Progenitor cell of endocrine pancreas (in vitro differentiated cells): ENCODE results near the gene GNAI2. TPM values are rescaled to one million over a fixed set of nuclear protein-coding genes. Genes with fewer than 3 reads are reported as not detected.

Experiments used
- DNase-seq: peaks from one replicate; pipeline ENCODE4 v3.0.0; 2021; ENCODE audit warnings: low spot score; ENCODE audit not compliant: unreplicated experiment
- H3K27ac Mint-ChIP-seq: 2 replicates; pipeline ENCODE4 v1.8.0; 2021; ENCODE audit warnings: mild to moderate bottlenecking, moderate library complexity, mixed read lengths
- H3K27me3 Mint-ChIP-seq: 2 replicates; pipeline ENCODE4 v1.8.0; 2021; ENCODE audit warnings: mixed read lengths
- H3K36me3 Mint-ChIP-seq: 2 replicates; pipeline ENCODE4 v1.8.0; 2022; ENCODE audit warnings: mixed read lengths; ENCODE audit not compliant: insufficient read depth
- H3K4me1 Mint-ChIP-seq: 2 replicates; pipeline ENCODE4 v1.8.0; 2021; ENCODE audit warnings: low read depth, mixed read lengths
- H3K4me3 Mint-ChIP-seq: 2 replicates; pipeline ENCODE4 v1.8.0; 2021; ENCODE audit warnings: low read depth, mild to moderate bottlenecking, moderate library complexity, mixed read lengths
- H3K9me3 Mint-ChIP-seq: 2 replicates; pipeline ENCODE4 v1.8.0; 2021; ENCODE audit warnings: low read depth, mixed read lengths
- total RNA-seq: library from RNA; stranded (reverse); gene quantifications from 2 replicates; pipeline ENCODE4 v1.2.1, GENCODE V29; 2021
- TF ChIP-seq, protein P1 (sequence below): fragments of 200-600 bp; sonication (generic); IDR thresholded peaks from one replicate; pipeline ENCODE4 v1.5.0; 2021; ENCODE audit warnings: antibody characterized with exemption, mild to moderate bottlenecking; ENCODE audit not compliant: unreplicated experiment

The GNAI2 gene
- total RNA-seq, 1 donor from 2014 or later, result 171 TPM

DNA sequence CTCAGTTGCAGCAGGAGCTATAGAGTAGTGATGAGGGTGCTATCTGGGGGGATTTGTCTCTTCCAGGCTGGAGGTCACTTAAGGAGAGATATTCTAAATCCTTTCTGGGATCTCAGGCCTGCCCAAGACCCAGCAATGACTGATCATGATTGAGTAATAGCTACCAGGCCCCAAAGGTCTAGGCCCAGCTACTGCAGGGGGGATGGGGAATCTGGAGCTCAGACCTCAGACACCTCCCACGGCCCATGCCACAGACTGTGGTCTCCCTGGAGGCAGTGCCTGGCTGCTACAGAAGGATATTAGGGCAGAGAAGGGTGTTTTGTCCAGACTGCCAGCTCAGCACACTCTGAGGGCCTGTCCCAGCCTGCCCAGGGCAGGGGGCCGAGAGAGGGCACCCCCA lies 24.1 kb upstream of the GNAI2 start:
- no peak overlapping the region for H3K27ac Mint-ChIP-seq
- peaks cover 26% of the 10 kb centered on the region for H3K4me1 Mint-ChIP-seq
- DNase-seq, result no peak
- peaks cover 46% of the 10 kb centered on the region for H3K27me3 Mint-ChIP-seq
- no peaks in the 10 kb centered on the region for H3K36me3 Mint-ChIP-seq
- TF ChIP-seq, protein P1, sequence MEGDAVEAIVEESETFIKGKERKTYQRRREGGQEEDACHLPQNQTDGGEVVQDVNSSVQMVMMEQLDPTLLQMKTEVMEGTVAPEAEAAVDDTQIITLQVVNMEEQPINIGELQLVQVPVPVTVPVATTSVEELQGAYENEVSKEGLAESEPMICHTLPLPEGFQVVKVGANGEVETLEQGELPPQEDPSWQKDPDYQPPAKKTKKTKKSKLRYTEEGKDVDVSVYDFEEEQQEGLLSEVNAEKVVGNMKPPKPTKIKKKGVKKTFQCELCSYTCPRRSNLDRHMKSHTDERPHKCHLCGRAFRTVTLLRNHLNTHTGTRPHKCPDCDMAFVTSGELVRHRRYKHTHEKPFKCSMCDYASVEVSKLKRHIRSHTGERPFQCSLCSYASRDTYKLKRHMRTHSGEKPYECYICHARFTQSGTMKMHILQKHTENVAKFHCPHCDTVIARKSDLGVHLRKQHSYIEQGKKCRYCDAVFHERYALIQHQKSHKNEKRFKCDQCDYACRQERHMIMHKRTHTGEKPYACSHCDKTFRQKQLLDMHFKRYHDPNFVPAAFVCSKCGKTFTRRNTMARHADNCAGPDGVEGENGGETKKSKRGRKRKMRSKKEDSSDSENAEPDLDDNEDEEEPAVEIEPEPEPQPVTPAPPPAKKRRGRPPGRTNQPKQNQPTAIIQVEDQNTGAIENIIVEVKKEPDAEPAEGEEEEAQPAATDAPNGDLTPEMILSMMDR, result no peak
- no peaks in the 10 kb centered on the region for H3K9me3 Mint-ChIP-seq
- no peak overlapping the region for H3K4me3 Mint-ChIP-seq

DNA sequence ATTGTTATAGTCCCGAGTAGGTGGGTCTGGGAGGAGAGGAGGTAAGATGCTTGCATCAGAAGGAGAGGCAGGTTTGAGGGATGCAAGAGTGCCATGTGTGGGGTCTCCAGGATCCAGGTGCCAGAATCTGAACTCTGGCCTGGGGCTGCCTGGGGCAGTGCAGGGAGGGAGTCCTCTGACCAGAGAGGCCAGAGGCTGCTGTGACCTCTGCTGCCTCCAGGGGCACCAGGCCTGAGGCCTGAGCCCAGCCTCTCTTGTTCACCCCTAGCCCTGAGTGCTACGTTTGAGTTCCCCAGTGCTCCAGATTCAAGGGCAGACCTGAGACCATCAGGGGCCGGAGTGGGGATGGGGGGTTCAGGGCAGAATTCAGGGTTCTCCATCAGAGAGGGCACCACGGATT lies 23.5 kb upstream of the GNAI2 start:
- Mint-ChIP-seq H3K4me3 (no peak overlapping the region), H3K27ac (no peak overlapping the region), H3K27me3 (peaks cover 44% of the 10 kb centered on the region), H3K9me3 (no peaks in the 10 kb centered on the region), H3K36me3 (no peaks in the 10 kb centered on the region), H3K4me1 (peaks cover 26% of the 10 kb centered on the region)
- TF ChIP-seq, protein P1, result peak; percentile 30
- DNase-seq, result no peak

DNA sequence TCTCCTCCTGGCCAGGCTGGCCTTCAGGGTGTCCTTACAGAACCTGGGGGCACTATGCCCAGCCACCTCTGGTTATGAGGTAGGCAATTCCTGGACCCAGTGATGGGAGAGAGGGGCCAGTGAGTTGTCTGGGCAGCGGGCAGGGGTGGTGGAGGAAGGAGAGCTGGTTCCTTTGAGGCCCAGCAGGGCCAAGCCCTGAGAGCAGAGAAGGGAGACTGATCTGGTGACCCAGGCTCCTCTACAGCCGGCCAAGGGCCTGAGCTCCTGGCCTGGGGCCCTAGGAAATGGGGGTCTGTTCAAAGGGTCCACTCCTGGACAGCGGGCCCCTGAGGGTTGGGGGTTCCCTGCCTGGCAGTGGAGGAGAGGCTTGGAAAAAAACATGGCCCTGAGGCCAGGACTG lies 23.0 kb upstream of the GNAI2 start:
- H3K36me3 Mint-ChIP-seq, result no peaks in the 10 kb centered on the region
- no peak for DNase-seq
- no peaks in the 10 kb centered on the region for H3K9me3 Mint-ChIP-seq
- H3K27me3 Mint-ChIP-seq, result peaks cover 44% of the 10 kb centered on the region
- TF ChIP-seq, protein P1, result no peak
- no peak overlapping the region for H3K27ac Mint-ChIP-seq
- H3K4me1 Mint-ChIP-seq, result peaks cover 26% of the 10 kb centered on the region
- no peak overlapping the region for H3K4me3 Mint-ChIP-seq

DNA sequence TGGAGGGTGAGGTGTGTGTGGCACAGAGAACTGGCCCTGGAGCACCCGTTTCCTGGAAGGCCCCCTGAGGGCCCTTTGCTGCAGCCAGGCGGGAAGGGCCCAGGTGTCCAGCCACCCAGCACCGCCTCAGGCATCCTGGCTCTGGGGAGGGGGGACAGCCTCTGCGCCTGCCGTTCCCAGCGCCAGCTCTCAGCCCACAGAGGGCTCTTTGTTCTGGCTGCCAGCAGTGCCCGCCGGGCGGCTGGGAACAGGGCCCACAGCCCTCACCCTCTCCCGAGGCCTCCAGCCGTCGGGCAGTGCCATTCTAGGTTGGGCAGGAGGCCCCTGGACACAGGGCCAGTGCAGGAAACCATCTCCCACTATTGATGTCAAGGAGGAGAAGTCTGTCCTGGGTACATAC lies 22.6 kb upstream of the GNAI2 start:
- H3K9me3 Mint-ChIP-seq, result no peaks in the 10 kb centered on the region
- H3K27me3 Mint-ChIP-seq, result peaks cover 41% of the 10 kb centered on the region
- H3K4me3 Mint-ChIP-seq, result no peak overlapping the region
- no peak for DNase-seq
- TF ChIP-seq, protein P1, result no peak
- no peak overlapping the region for H3K27ac Mint-ChIP-seq
- H3K4me1 Mint-ChIP-seq, result peaks cover 26% of the 10 kb centered on the region
- no peaks in the 10 kb centered on the region for H3K36me3 Mint-ChIP-seq

DNA sequence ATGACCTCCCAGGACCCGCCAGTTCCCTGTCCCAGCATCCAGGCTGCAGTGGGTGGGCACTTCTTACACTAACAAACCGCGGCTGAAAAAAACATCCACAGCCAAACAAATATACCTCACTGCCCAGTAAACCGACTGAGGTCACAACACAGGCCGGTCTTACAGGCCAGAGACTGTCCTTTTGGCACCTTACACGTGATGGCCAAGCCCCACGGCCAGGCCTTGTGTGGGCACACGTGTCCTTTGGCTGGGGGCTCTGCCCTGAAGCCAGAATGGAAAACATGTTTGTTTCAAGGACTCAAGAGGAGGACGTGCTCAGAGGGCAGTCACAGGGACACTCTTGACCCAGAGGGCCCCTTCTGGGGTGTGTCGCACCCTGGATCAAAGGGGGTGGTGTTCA lies 21.2 kb upstream of the GNAI2 start:
- H3K27ac Mint-ChIP-seq, result no peak overlapping the region
- H3K9me3 Mint-ChIP-seq, result no peaks in the 10 kb centered on the region
- TF ChIP-seq, protein P1, result no peak
- H3K27me3 Mint-ChIP-seq, result peaks cover 48% of the 10 kb centered on the region
- DNase-seq, result no peak
- H3K4me1 Mint-ChIP-seq, result peaks cover 18% of the 10 kb centered on the region
- peaks cover 2% of the 10 kb centered on the region for H3K36me3 Mint-ChIP-seq
- no peak overlapping the region for H3K4me3 Mint-ChIP-seq
